Posterior vena cava (tissue), 2 donors: ENCODE measurements around the gene DYNLT1. TPM values are rescaled to one million over a fixed set of nuclear protein-coding genes. Genes with fewer than 3 reads are reported as not detected.
"Not testable (repeated sequence)": the region's sequence is repeated elsewhere in the genome, so short reads cannot be mapped to it uniquely, and the experiment has no call there.

Source experiments
- DNase-seq: peaks from one replicate; pipeline ENCODE4 v3.0.0-alpha.2; 2020; ENCODE audit warnings: low spot score
- intact Hi-C, 2 donors: fragments of 100-400 bp; cut with DNase I; formaldehyde crosslinking; loops; one replicate each; pipeline versions ENCODE4 v1.14.1 to v1.14.2; 2022 to 2023
- total RNA-seq, 2 donors: library from RNA; stranded (reverse); fragmentation: NEBNext Ultra II Directional; extraction: Animal tissue kit (Norgen Biotek cat#: 25700); gene quantifications; one replicate each; pipeline ENCODE4 v1.2.1, GENCODE V29; 2021
- donor health status: DM: yes; HTN: yes; CAD: no.
- donor health status: DM: yes; HTN: yes; CAD: no.

DYNLT1 gene
- total RNA-seq, 2 donors from 2014 or later, result 91.3 to 91.4 TPM

- intact Hi-C loops, result loop anchor here in 1 of 2 donors (1.0 kb wide), 1 partner anchor 15 kb away; no protein-coding TSS in a partner anchor
- no peak for DNase-seq
Observed at GRCh38 chr6:158666628-158667359, 22.3 kb upstream of the DYNLT1 start.

DNA sequence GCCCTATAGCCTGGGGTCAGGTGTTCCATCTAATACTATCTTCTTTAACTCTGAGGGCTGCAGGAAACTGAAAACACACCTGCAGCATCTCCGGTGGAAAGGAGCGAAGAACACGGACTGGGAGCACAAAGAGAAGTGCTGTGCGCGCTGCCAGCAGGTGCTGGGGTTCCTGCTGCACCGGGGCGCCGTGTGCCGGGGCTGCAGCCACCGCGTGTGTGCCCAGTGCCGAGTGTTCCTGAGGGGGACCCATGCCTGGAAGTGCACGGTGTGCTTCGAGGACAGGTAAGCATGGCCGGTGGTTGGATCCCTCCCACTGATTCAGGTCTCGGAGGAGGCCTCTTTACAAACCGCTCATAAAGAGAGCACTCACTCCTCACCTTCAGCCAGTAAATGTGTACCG is 20.8 kb upstream of the DYNLT1 start:
- intact Hi-C loops, result no loop called here
- no peak for DNase-seq

DNA sequence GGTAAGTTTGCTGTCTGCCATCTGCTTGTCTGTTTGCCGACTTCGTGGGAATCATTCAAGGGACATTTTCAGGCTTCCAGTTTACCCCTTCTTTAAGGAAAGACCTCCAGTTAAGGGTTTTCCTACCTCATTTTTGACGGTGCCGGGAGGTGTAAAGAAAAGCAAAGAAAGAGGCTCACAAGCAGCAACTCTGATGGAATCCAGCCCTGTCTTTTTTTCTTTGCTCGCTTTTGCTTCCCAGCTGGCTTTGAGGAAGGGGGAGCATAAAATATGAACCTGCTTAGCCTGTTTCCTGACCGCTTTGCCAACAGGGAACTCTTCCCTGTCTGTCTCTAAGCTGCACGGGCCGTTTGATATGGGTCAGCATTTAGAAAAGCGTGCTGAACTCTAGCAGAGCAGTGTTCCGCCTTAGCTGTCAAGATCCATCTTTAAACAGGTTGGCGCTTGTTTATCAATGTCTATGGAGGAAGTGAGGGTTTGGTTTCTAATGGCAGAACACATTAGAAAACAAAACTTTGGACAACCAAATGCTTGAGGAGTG is 19.2 kb upstream of the DYNLT1 start:
- intact Hi-C loops, result no loop called here
- DNase-seq, result no peak

GRCh38 chr6:158662954-158663624 is 18.5 kb upstream of the DYNLT1 start:
- no peak for DNase-seq
- intact Hi-C loops, result no loop called here

DNA sequence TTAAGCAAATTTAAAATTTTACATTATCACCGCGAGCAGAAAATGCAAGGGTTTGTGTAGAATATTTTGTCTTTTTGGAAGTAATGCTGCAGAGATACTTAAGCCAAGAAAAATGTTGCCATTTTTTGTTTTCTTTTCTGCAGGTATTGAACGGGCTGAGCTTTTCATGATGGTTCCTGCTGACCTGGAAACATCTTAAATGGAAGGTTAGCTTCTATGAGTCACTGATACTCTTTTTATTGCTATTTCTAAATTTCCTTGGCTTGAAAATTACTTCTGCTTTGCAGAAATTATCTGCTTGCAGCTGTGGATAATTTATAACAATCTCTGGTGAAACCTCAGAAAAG is 18.0 kb upstream of the DYNLT1 start:
- DNase-seq, result no peak
- intact Hi-C loops, result no loop called here

GRCh38 chr6:158661156-158661685 is 16.7 kb upstream of the DYNLT1 start:
- intact Hi-C loops, result no loop called here
- DNase-seq, result no peak

- DNase-seq, result no peak
- intact Hi-C loops, result no loop called here
Observed at GRCh38 chr6:158660333-158660754, 15.8 kb upstream of the DYNLT1 start.

GRCh38 chr6:158656986-158657385 is 12.4 kb upstream of the DYNLT1 start:
- intact Hi-C loops, DNase-seq: not testable (repeated sequence)

DNA sequence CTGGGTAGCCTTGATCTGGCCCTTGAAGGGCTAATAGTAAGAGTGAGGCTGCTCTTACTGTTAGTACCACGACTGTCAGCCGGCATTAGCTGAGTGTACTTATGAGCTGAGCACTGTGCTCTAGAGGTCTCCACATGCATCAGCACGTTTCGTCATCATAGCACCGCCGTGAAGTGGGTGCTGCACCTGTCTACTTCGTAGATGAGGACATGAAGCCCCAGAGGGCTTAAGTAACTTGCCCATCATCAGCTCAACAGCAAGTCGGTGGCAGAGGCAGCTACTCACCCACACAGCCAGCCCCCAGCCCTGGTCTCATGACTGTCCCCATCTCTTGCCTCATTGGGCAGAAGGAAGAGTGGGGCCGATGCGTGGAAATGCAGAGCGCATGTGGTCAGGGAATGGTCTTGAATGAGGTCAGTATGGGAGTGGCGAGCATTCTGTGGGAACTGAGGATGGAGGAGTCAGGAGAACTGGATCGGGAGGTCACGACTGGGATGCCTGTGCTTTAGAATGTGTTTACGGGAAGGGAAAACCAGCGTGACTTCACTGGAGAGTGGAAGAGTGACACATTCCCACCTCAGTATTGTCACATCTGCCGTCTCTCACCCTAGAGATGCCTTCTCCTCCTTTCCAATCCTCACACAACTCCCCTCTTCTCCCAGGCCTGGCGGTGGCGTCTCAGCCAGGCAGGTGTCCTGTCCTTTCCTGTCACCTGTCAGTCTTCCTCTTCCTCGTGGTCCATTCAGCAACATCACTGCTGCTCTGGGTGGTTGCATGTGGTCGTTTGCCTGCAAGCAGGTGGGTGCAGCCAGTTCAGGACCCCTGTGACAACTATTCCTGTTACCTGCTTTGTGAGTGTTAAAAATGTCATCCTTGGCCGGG is 11.3 kb upstream of the DYNLT1 start:
- DNase-seq, result no peak
- intact Hi-C loops, result no loop called here

DNA sequence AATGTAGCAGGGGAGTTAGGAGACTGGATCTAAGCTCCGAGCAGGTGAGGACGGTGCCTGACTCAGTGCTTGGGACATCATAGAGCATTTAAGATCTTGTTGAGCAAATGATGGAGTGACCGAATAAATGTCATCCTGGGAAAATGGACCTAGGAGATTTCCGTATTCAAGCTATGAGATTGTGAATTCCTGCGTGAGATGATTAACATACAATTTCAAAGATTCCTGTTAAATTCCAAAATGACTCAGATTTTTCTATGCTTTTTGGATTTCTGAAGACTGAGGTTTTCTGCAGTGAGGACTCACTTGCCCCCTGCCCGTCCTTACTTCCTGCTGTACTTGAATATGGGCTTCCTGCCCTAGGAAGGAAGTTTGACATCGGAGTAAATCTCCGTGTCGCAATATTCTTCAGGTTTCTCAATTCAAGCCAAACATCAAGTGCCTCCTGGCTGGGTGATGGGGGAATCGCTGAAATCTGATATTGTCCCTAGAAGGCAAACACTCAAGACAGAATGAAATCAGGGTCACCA is 10.5 kb upstream of the DYNLT1 start:
- intact Hi-C loops, result no loop called here

DNA sequence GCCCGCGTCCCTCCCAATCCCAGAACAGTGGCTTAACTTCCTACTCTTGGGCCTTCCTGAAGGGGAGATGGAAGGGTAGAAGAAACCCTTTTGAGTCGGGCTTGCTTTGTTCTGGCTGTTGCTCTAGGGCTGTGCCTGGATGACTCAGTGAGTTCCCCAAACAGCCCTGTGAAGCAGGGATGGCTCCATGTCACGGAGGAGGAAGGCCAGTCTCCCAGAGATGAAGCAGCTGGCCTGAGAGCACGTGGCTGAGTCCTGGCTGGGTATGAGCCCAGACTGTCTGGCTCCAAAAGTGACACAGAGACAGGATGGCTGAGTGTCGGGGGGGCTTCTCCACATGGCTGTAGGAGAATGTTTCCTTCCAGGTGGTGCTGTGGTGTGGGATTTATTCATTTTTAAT is 10.0 kb upstream of the DYNLT1 start:
- intact Hi-C loops, result no loop called here
- DNase-seq, result peak; percentile 92

More for the DNA sequence above, 10.5 kb upstream of the DYNLT1 start:
- DNase-seq, result no peak

GRCh38 chr6:158653577-158654354 is 9.2 kb upstream of the DYNLT1 start:
- no peak for DNase-seq
- intact Hi-C loops, result no loop called here

- DNase-seq, intact Hi-C loops: not testable (repeated sequence)
Observed at GRCh38 chr6:158651981-158652737, 7.6 kb upstream of the DYNLT1 start.

DNA sequence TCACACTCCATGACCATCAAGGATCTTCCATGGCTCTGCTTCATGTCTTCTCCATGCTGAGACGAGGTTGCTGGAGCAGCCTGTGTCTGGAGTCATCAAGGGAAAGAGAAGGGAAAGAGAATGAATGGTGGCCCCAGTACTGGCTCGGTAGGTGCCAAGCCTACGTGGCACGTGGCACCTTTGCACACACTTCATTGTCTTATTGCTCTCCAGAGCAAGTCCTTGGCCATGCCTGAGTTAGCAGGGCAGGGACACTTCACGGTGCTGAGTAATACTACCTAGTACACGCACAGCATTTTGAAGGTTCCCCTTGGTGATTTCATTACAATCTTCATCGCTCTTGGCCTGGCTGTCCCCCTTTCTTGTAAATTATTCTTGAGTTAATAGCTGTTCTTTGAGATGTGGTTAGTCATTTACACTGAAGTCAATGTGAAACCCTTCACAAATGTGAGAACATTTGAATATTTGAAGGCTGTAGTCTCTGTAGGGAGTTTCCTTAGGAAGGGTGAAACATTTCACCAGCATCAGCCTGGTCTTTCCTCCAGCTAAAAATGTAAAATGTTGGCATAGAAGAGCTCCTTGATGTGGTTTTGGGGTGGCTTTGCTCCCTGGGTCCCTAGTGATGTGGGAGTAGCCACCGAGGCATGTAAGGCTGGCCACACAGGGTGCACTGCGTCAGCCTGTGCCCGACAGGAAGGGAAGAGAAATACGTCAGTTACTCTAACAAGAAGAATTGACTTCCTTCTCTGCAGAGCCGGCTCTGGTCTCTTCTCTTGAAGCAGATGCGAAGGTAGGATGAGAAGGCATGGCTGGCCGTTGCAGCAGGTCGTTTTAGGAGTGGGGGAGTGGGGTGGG is 5.0 kb upstream of the DYNLT1 start, which contains the start of gene SYTL3:
SYTL3 (plus strand) TSS at position 766 of the 855 bp plus-strand sequence. CDS start 13,215 bp downstream, outside the sequence.
- intact Hi-C loops, result no loop called here
- peak; percentile 88 for DNase-seq

GRCh38 chr6:158648682-158649131 is 4.2 kb upstream of the DYNLT1 start:
- intact Hi-C loops, result no loop called here
- no peak for DNase-seq

DNA sequence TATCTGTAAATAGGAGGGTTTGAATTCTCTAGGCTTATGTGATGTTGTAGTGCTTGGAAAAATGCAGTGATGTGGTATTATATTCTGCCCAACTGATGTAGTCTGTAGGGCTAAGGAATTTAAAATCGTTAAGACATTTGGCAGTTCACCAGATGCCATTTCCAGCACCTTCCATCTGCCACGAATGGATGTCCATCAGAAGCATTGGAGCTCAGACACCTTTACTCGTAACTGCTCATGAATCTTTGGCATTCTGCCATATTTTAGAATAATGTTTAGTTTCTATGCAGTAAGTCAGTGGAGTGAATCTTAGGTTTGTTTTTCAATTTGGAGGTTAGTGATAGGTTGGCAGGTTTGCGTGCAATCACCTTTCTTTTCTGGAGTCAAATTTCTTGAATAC is 3.0 kb upstream of the DYNLT1 start:
- no peak for DNase-seq
- intact Hi-C loops, result no loop called here
